Stimulated activated CD4-positive, alpha-beta T cell treated with anti-CD3 and anti-CD28 coated beads, Interleukin-4, amount 100 ng/mL, for 1 hour (primary cell): ENCODE results near the gene TACSTD2.
"Not testable (repeated sequence)": the region's sequence is repeated elsewhere in the genome, so short reads cannot be mapped to it uniquely, and the experiment has no call there.

Experiments used
- DNase-seq: peaks from one replicate; pipeline ENCODE4 v3.0.0-alpha.2; 2020

The TACSTD2 gene

GRCh38 chr1:58555393-58555792 is 21.7 kb downstream of the TACSTD2 start:
- DNase-seq: no peak

- no peak for DNase-seq
These were observed 25.6 kb downstream of the TACSTD2 start for GRCh38 chr1:58551186-58552140.

GRCh38 chr1:58549291-58549690 is 27.8 kb downstream of the TACSTD2 start:
- DNase-seq: not testable (repeated sequence)

- DNase-seq: no peak
These were observed 28.7 kb downstream of the TACSTD2 start for GRCh38 chr1:58548371-58548770.

GRCh38 chr1:58546520-58547308 is 30.3 kb downstream of the TACSTD2 start, which contains the start of gene OMA1:
TSS of gene OMA1 (minus strand) at chr1:58546726. CDS start at chr1:58539294, 7,432 bp downstream.
- peak; percentile 98 for DNase-seq

GRCh38 chr1:58545591-58546519 is 31.2 kb downstream of the TACSTD2 start:
- DNase-seq: peak; percentile 76

- DNase-seq: no peak
These were observed 33.8 kb downstream of the TACSTD2 start for GRCh38 chr1:58543260-58543659.

- DNase-seq: no peak
These were observed 37.5 kb downstream of the TACSTD2 start for GRCh38 chr1:58539553-58539952.

- no peak for DNase-seq
These were observed 38.2 kb downstream of the TACSTD2 start for GRCh38 chr1:58538821-58539220.

- DNase-seq: not testable (repeated sequence)
These were observed 45.2 kb downstream of the TACSTD2 start for GRCh38 chr1:58531842-58532241.

- DNase-seq: no peak
These were observed 47.8 kb downstream of the TACSTD2 start for GRCh38 chr1:58529284-58529683.

- DNase-seq: no peak
These were observed 48.5 kb downstream of the TACSTD2 start for GRCh38 chr1:58528518-58528917.
